Measurements from ENCODE around the gene TRIP12. TPM values are rescaled to one million over a fixed set of nuclear protein-coding genes. Genes with fewer than 3 reads are reported as not detected.
A peak's percentile ranks its signal among the peaks of the same experiment; 100 is the strongest.

Gene TRIP12
- polyA plus RNA-seq, 3 donors: 22.2 to 56.7 (median 44.0) TPM

DNA sequence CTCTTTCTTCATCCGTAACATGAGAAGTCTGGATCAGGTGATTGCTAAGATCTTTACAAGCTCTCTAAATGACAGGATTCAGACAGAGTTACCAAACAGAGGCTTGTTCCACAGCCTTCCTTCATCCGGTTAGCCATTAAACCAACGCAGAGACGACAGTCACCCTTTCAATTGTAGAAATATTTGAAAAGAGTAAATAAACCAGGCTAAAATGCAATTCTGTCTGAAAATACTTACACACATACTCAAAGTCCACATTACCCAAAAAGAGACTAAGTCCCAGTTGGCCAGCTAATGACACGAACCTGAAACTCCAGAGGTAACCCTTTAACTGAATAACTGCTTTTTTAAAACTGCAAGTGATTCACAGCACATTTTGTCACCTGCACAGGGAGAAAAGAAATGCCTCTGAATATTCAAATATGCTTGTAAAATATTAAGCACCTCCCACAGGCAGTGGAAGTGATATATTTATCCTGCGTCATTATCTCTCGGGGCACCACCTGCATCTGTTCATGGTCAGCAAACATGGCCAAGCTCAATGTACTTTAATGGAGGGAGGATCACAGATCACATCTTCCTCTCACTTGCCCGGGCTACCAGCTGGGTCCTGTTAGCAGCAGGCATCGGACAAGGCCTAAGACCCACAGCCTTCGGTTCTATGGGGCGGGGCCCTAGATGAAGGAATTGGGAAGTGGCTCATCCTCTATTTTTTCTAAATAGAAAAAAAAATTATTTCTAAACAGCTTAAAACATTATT, 168.7 kb downstream of the TRIP12 start:
- H3K27me3 ChIP-seq (ENCODE audit: control insufficient read depth in 2 of 2, insufficient read depth in 2 of 2, low read length in 2 of 2): no peaks in the 10 kb centered on the region
- peaks cover 10% of the 10 kb centered on the region for H3K4me1 Mint-ChIP-seq
- H3K4me3 Mint-ChIP-seq: no peak overlapping the region
- H3K27ac ChIP-seq (ENCODE audit: low read depth in 1 of 2, low read length in 2 of 2): no peak overlapping the region
- H3K4me2 ChIP-seq (replicated peaks; ENCODE audit: extremely low read depth, low read length, poor library complexity, severe bottlenecking): no peak overlapping the region
- H3K9ac ChIP-seq (ENCODE audit: insufficient read depth, low read length, poor library complexity, severe bottlenecking): no peak overlapping the region
- no peak overlapping the region for H3K27ac Mint-ChIP-seq
- H3K36me3 Mint-ChIP-seq: no peaks in the 10 kb centered on the region
- H3K4me3 ChIP-seq (replicated peaks in 1 of 3; ENCODE audit: low read depth in 2 of 3, low read length in 3 of 3): no peak overlapping the region
- no peaks in the 10 kb centered on the region for H4K20me1 ChIP-seq (ENCODE audit: insufficient read depth, low read length)
- no peak overlapping the region for H2AFZ ChIP-seq (ENCODE audit: insufficient read depth, low read depth, low read length, poor library complexity, severe bottlenecking)
- WGBS (ENCODE audit: insufficient coverage): 88% methylated on average over 1 of the region's 11 CpGs
- peaks cover 0 to 10% of the 10 kb centered on the region in 2 donors for H3K4me1 ChIP-seq (ENCODE audit: control insufficient read depth in 1 of 2, insufficient read depth in 2 of 2, low read length in 2 of 2)
- TF ChIP-seq, protein P1, sequence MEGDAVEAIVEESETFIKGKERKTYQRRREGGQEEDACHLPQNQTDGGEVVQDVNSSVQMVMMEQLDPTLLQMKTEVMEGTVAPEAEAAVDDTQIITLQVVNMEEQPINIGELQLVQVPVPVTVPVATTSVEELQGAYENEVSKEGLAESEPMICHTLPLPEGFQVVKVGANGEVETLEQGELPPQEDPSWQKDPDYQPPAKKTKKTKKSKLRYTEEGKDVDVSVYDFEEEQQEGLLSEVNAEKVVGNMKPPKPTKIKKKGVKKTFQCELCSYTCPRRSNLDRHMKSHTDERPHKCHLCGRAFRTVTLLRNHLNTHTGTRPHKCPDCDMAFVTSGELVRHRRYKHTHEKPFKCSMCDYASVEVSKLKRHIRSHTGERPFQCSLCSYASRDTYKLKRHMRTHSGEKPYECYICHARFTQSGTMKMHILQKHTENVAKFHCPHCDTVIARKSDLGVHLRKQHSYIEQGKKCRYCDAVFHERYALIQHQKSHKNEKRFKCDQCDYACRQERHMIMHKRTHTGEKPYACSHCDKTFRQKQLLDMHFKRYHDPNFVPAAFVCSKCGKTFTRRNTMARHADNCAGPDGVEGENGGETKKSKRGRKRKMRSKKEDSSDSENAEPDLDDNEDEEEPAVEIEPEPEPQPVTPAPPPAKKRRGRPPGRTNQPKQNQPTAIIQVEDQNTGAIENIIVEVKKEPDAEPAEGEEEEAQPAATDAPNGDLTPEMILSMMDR (IDR thresholded peaks at IDR 0.05): no peak
- no peaks in the 10 kb centered on the region for H3K79me2 ChIP-seq (ENCODE audit: insufficient read depth, low read length)
- peaks cover 0 to 3% (median 0%) of the 10 kb centered on the region in 3 donors for H3K27me3 Mint-ChIP-seq (ENCODE audit: low read depth in 3 of 3)
- no peaks in the 10 kb centered on the region for H3K36me3 ChIP-seq (replicated peaks in 1 of 2; ENCODE audit: control insufficient read depth in 1 of 2, insufficient read depth in 2 of 2, low read length in 2 of 2)
- H3K9me3 Mint-ChIP-seq: peaks cover 0 to 5% (median 2%) of the 10 kb centered on the region in 7 donors
- intact Hi-C loops (cut with micrococcal nuclease): no loop called here
- no peak for DNase-seq
- H3K9me3 ChIP-seq (replicated peaks in 1 of 2; ENCODE audit: control insufficient read depth in 1 of 2, insufficient read depth in 1 of 2, low read length in 2 of 2): no peaks in the 10 kb centered on the region

GRCh38 chr2:229749779-229750178, 172.0 kb downstream of the TRIP12 start:
- H3K27me3 Mint-ChIP-seq (ENCODE audit: low read depth in 3 of 3): peaks cover 3 to 8% (median 5%) of the 10 kb centered on the region in 3 donors
- no peaks in the 10 kb centered on the region for H3K27me3 ChIP-seq (ENCODE audit: control insufficient read depth in 2 of 2, insufficient read depth in 2 of 2, low read length in 2 of 2)
- H2AFZ ChIP-seq (ENCODE audit: insufficient read depth, low read depth, low read length, poor library complexity, severe bottlenecking): no peak overlapping the region
- no peak overlapping the region for H3K4me2 ChIP-seq (replicated peaks; ENCODE audit: extremely low read depth, low read length, poor library complexity, severe bottlenecking)
- 10% methylated on average over 1 of the region's 6 CpGs for WGBS (ENCODE audit: insufficient coverage)
- no peaks in the 10 kb centered on the region for H3K36me3 ChIP-seq (replicated peaks in 1 of 2; ENCODE audit: control insufficient read depth in 1 of 2, insufficient read depth in 2 of 2, low read length in 2 of 2)
- intact Hi-C loops (cut with micrococcal nuclease): no loop called here
- H3K27ac ChIP-seq (ENCODE audit: low read depth in 1 of 2, low read length in 2 of 2): no peak overlapping the region
- H3K4me3 ChIP-seq (replicated peaks in 1 of 3; ENCODE audit: low read depth in 2 of 3, low read length in 3 of 3): peak overlapping the region in 1 of 3 experiments; percentile 20
- H3K4me1 ChIP-seq (ENCODE audit: control insufficient read depth in 1 of 2, insufficient read depth in 2 of 2, low read length in 2 of 2): peaks cover 0 to 10% of the 10 kb centered on the region in 2 donors
- H3K4me1 Mint-ChIP-seq: peaks cover 10% of the 10 kb centered on the region
- peaks cover 0 to 6% (median 2%) of the 10 kb centered on the region in 7 donors for H3K9me3 Mint-ChIP-seq
- H3K36me3 Mint-ChIP-seq: no peaks in the 10 kb centered on the region
- no peaks in the 10 kb centered on the region for H3K79me2 ChIP-seq (ENCODE audit: insufficient read depth, low read length)
- H4K20me1 ChIP-seq (ENCODE audit: insufficient read depth, low read length): no peaks in the 10 kb centered on the region
- H3K9me3 ChIP-seq (replicated peaks in 1 of 2; ENCODE audit: control insufficient read depth in 1 of 2, insufficient read depth in 1 of 2, low read length in 2 of 2): no peaks in the 10 kb centered on the region
- H3K4me3 Mint-ChIP-seq: peak overlapping the region in 1 of 2 donors; percentile 15
- H3K27ac Mint-ChIP-seq: peak overlapping the region in 2 of 7 donors; percentile 68 to 83
- TF ChIP-seq, protein P1 (IDR thresholded peaks at IDR 0.05): no peak
- DNase-seq: peak; percentile 20 to 66 (median 26)
- H3K9ac ChIP-seq (ENCODE audit: insufficient read depth, low read length, poor library complexity, severe bottlenecking): no peak overlapping the region
